Activated CD4-positive, alpha-beta memory T cell treated with anti-CD3 and anti-CD28 coated beads, Interleukin-2, amount 10 ng/mL, durations not matched to agents 7 days and 5 days (primary cell): Measurements from ENCODE around the gene PCF11. TPM values are rescaled to one million over a fixed set of nuclear protein-coding genes. Genes with fewer than 3 reads are reported as not detected.
"Not testable (repeated sequence)": the region's sequence is repeated elsewhere in the genome, so short reads cannot be mapped to it uniquely, and the experiment has no call there.

Experiments used
- CTCF ChIA-PET: fragments of 350-600 bp; sonication (Branson Sonifier 250); formaldehyde crosslinking; loops from one replicate; lab custom pipeline; 2021; ENCODE audit warnings: antibody characterized with exemption, inconsistent platforms; lab: Charles Lee
- POLR2A ChIA-PET: fragments of 350-600 bp; sonication (Branson Sonifier 250); formaldehyde crosslinking; loops from one replicate; lab custom pipeline; 2021; ENCODE audit warnings: antibody characterized with exemption; lab: Charles Lee
- DNase-seq: peaks from one replicate; pipeline ENCODE4 v3.0.0-alpha.2; 2020
- H3K27ac Mint-ChIP-seq: one replicate; pipeline ENCODE4 v1.8.0; 2021; ENCODE audit warnings: mild to moderate bottlenecking, mixed read lengths
- H3K27me3 Mint-ChIP-seq: one replicate; pipeline ENCODE4 v1.8.0; 2021; ENCODE audit warnings: mixed read lengths
- H3K36me3 Mint-ChIP-seq: one replicate; pipeline ENCODE4 v1.8.0; 2021; ENCODE audit warnings: low read depth, mixed read lengths
- H3K4me1 Mint-ChIP-seq: one replicate; pipeline ENCODE4 v1.8.0; 2021; ENCODE audit warnings: mixed read lengths
- H3K4me3 Mint-ChIP-seq: one replicate; pipeline ENCODE4 v1.8.0; 2021; ENCODE audit warnings: mild to moderate bottlenecking, mixed read lengths
- H3K9me3 Mint-ChIP-seq: one replicate; pipeline ENCODE4 v1.8.0; 2021; ENCODE audit warnings: mixed read lengths
- total RNA-seq, 2 experiments: library from RNA; stranded (reverse); gene quantifications; one replicate each; pipeline ENCODE4 v1.2.3, GENCODE V29; 2021

The PCF11 gene
- total RNA-seq, 2 experiments from 2014 or later, result 74.6 to 80.0 TPM

GRCh38 chr11:83195649-83196048 is 38.7 kb downstream of the PCF11 start:
- H3K36me3 Mint-ChIP-seq, result peaks cover 11% of the 10 kb centered on the region
- POLR2A ChIA-PET, result interaction anchor here (2.7 kb wide), 1 partner anchor 39 kb away, joined by 20 read pairs; the partner anchor contains the start of gene PCF11

GRCh38 chr11:83200035-83200434 is 43.1 kb downstream of the PCF11 start:
- CTCF ChIA-PET, result interaction anchor here (1.7 to 1.9 kb wide), 2 partner anchors 50 to 92 kb away, joined by 5 to 7 read pairs; no protein-coding TSS in a partner anchor
- peaks cover 3% of the 10 kb centered on the region for H3K4me1 Mint-ChIP-seq
- no peak overlapping the region for H3K27ac Mint-ChIP-seq
- no peaks in the 10 kb centered on the region for H3K27me3 Mint-ChIP-seq
- no peaks in the 10 kb centered on the region for H3K36me3 Mint-ChIP-seq
- no peak for DNase-seq
- no peaks in the 10 kb centered on the region for H3K9me3 Mint-ChIP-seq
- POLR2A ChIA-PET, result no interaction called here
- H3K4me3 Mint-ChIP-seq, result no peak overlapping the region

More at GRCh38 chr11:83195649-83196048, 38.7 kb downstream of the PCF11 start:
- H3K9me3 Mint-ChIP-seq, result no peaks in the 10 kb centered on the region
- no peaks in the 10 kb centered on the region for H3K27me3 Mint-ChIP-seq
- CTCF ChIA-PET, result interaction anchor here (0.6 kb wide), 1 partner anchor 285 kb away, joined by 3 read pairs; no protein-coding TSS in a partner anchor
- no peak for DNase-seq
- peaks cover 26% of the 10 kb centered on the region for H3K4me1 Mint-ChIP-seq
- H3K4me3 Mint-ChIP-seq, result no peak overlapping the region
- no peak overlapping the region for H3K27ac Mint-ChIP-seq

- no peak for DNase-seq
- CTCF ChIA-PET, result no interaction called here
- Mint-ChIP-seq H3K4me3 (no peak overlapping the region), H3K9me3 (no peaks in the 10 kb centered on the region), H3K36me3 (no peaks in the 10 kb centered on the region), H3K27me3 (no peaks in the 10 kb centered on the region), H3K27ac (no peak overlapping the region), H3K4me1 (no peaks in the 10 kb centered on the region)
- POLR2A ChIA-PET, result interaction anchor here (0.5 kb wide), 1 partner anchor 26 kb away, joined by 3 read pairs; no protein-coding TSS in a partner anchor
Observed at GRCh38 chr11:83205608-83206185, 48.8 kb downstream of the PCF11 start.

- no peaks in the 10 kb centered on the region for H3K9me3 Mint-ChIP-seq
- H3K36me3 Mint-ChIP-seq, result no peaks in the 10 kb centered on the region
- no peaks in the 10 kb centered on the region for H3K27me3 Mint-ChIP-seq
- DNase-seq, result no peak
- ChIA-PET CTCF (no interaction called here), POLR2A (no interaction called here)
- no peak overlapping the region for H3K4me3 Mint-ChIP-seq
- no peaks in the 10 kb centered on the region for H3K4me1 Mint-ChIP-seq
- H3K27ac Mint-ChIP-seq, result no peak overlapping the region
Observed at GRCh38 chr11:83206221-83206620, 49.3 kb downstream of the PCF11 start.

- H3K27me3 Mint-ChIP-seq, H3K4me3 Mint-ChIP-seq, POLR2A ChIA-PET, H3K27ac Mint-ChIP-seq, H3K4me1 Mint-ChIP-seq, CTCF ChIA-PET, DNase-seq, H3K36me3 Mint-ChIP-seq, H3K9me3 Mint-ChIP-seq: not testable (repeated sequence)
Observed at GRCh38 chr11:83206771-83207382, 49.9 kb downstream of the PCF11 start.

- no peaks in the 10 kb centered on the region for H3K4me1 Mint-ChIP-seq
- no peak for DNase-seq
- no peaks in the 10 kb centered on the region for H3K9me3 Mint-ChIP-seq
- no peak overlapping the region for H3K27ac Mint-ChIP-seq
- H3K4me3 Mint-ChIP-seq, result no peak overlapping the region
- POLR2A ChIA-PET, result no interaction called here
- no peaks in the 10 kb centered on the region for H3K36me3 Mint-ChIP-seq
- H3K27me3 Mint-ChIP-seq, result peaks cover 6% of the 10 kb centered on the region
- CTCF ChIA-PET, result no interaction called here
Observed at GRCh38 chr11:83219095-83219494, 62.2 kb downstream of the PCF11 start.

GRCh38 chr11:83220260-83220659 is 63.3 kb downstream of the PCF11 start:
- Mint-ChIP-seq H3K27me3 (peaks cover 6% of the 10 kb centered on the region), H3K9me3 (no peaks in the 10 kb centered on the region), H3K4me3 (no peak overlapping the region), H3K4me1 (no peaks in the 10 kb centered on the region), H3K27ac (no peak overlapping the region), H3K36me3 (no peaks in the 10 kb centered on the region)
- ChIA-PET POLR2A (no interaction called here), CTCF (no interaction called here)
- no peak for DNase-seq

GRCh38 chr11:83221694-83222093 is 64.8 kb downstream of the PCF11 start:
- no peak for DNase-seq
- Mint-ChIP-seq H3K36me3 (no peaks in the 10 kb centered on the region), H3K4me1 (no peaks in the 10 kb centered on the region), H3K4me3 (no peak overlapping the region), H3K27ac (no peak overlapping the region), H3K27me3 (peaks cover 6% of the 10 kb centered on the region), H3K9me3 (no peaks in the 10 kb centered on the region)
- ChIA-PET CTCF (no interaction called here), POLR2A (no interaction called here)

- ChIA-PET POLR2A (no interaction called here), CTCF (no interaction called here)
- peaks cover 6% of the 10 kb centered on the region for H3K27me3 Mint-ChIP-seq
- H3K4me3 Mint-ChIP-seq, result no peak overlapping the region
- no peak overlapping the region for H3K27ac Mint-ChIP-seq
- H3K9me3 Mint-ChIP-seq, result no peaks in the 10 kb centered on the region
- no peak for DNase-seq
- H3K4me1 Mint-ChIP-seq, result no peaks in the 10 kb centered on the region
- no peaks in the 10 kb centered on the region for H3K36me3 Mint-ChIP-seq
Observed at GRCh38 chr11:83222499-83222898, 65.6 kb downstream of the PCF11 start.

- DNase-seq, result no peak
- peaks cover 6% of the 10 kb centered on the region for H3K27me3 Mint-ChIP-seq
- no peaks in the 10 kb centered on the region for H3K4me1 Mint-ChIP-seq
- ChIA-PET POLR2A (no interaction called here), CTCF (interaction anchor here (0.9 kb wide), 1 partner anchor 26 kb away, joined by 3 read pairs; no protein-coding TSS in a partner anchor)
- no peaks in the 10 kb centered on the region for H3K36me3 Mint-ChIP-seq
- H3K27ac Mint-ChIP-seq, result no peak overlapping the region
- H3K9me3 Mint-ChIP-seq, result no peaks in the 10 kb centered on the region
- no peak overlapping the region for H3K4me3 Mint-ChIP-seq
Observed at GRCh38 chr11:83223457-83223856, 66.5 kb downstream of the PCF11 start.

- Mint-ChIP-seq H3K9me3 (no peaks in the 10 kb centered on the region), H3K36me3 (no peaks in the 10 kb centered on the region), H3K4me3 (no peak overlapping the region), H3K4me1 (no peaks in the 10 kb centered on the region), H3K27ac (no peak overlapping the region), H3K27me3 (no peaks in the 10 kb centered on the region)
- DNase-seq, result no peak
- CTCF ChIA-PET, result interaction anchor here (1.0 to 2.8 kb wide), 2 partner anchors 14 to 369 kb away, joined by 4 to 11 read pairs; no protein-coding TSS in a partner anchor
- POLR2A ChIA-PET, result no interaction called here
Observed at GRCh38 chr11:83235825-83236224, 78.9 kb downstream of the PCF11 start.
